GM18507 (cell line): ENCODE data around the gene SARDH.

Experiments used
- DNase-seq: peaks from one replicate; pipeline ENCODE4 v3.0.0; 2011; ENCODE audit warnings: low read depth; ENCODE audit not compliant: insufficient read length; ENCODE audit errors: extremely low spot score
- FAIRE-seq: peaks from 2 replicates; lab custom pipeline; 2011; peaks lifted over from hg19 to GRCh38; lab: Jason Lieb, UNC

Gene SARDH

GRCh38 chr9:133664173-133665050, 73.7 kb downstream of the SARDH start:
- FAIRE-seq, result no peak

GRCh38 chr9:133661846-133662540, 76.2 kb downstream of the SARDH start:
- DNase-seq (no peak), FAIRE-seq (no peak)

More at GRCh38 chr9:133664173-133665050, 73.7 kb downstream of the SARDH start:
- DNase-seq, result no peak

- DNase-seq, result no peak
- no peak for FAIRE-seq
These were observed 78.6 kb downstream of the SARDH start for GRCh38 chr9:133659516-133659915.

- FAIRE-seq (no peak), DNase-seq (no peak)
These were observed 79.4 kb downstream of the SARDH start for GRCh38 chr9:133658442-133659431.

- FAIRE-seq, result no peak
These were observed 81.0 kb downstream of the SARDH start for GRCh38 chr9:133657120-133657661.

GRCh38 chr9:133656211-133657119, 81.7 kb downstream of the SARDH start:
- FAIRE-seq, result no peak
- no peak for DNase-seq

More at GRCh38 chr9:133657120-133657661, 81.0 kb downstream of the SARDH start:
- DNase-seq, result no peak

GRCh38 chr9:133655701-133656100, 82.5 kb downstream of the SARDH start:
- no peak for DNase-seq
- FAIRE-seq, result no peak

- DNase-seq (no peak), FAIRE-seq (no peak)
These were observed 83.2 kb downstream of the SARDH start for GRCh38 chr9:133654736-133655657.

GRCh38 chr9:133653638-133654037, 84.5 kb downstream of the SARDH start:
- FAIRE-seq (no peak), DNase-seq (no peak)

GRCh38 chr9:133650026-133650425, 88.1 kb downstream of the SARDH start:
- FAIRE-seq, result no peak
- no peak for DNase-seq

- FAIRE-seq (no peak), DNase-seq (no peak)
These were observed 89.0 kb downstream of the SARDH start for GRCh38 chr9:133649194-133649593.

- DNase-seq, result no peak
These were observed 90.2 kb downstream of the SARDH start for GRCh38 chr9:133647765-133648469.

GRCh38 chr9:133647148-133647547, 91.0 kb downstream of the SARDH start:
- FAIRE-seq (no peak), DNase-seq (no peak)

More at GRCh38 chr9:133647765-133648469, 90.2 kb downstream of the SARDH start:
- FAIRE-seq, result no peak

- FAIRE-seq, result no peak
- no peak for DNase-seq
These were observed 93.0 kb downstream of the SARDH start for GRCh38 chr9:133645021-133645765.

GRCh38 chr9:133643978-133644760, 94.0 kb downstream of the SARDH start:
- no peak for FAIRE-seq
- DNase-seq, result no peak
